ENCODE results near the gene MCC. TPM values are rescaled to one million over a fixed set of nuclear protein-coding genes. Genes with fewer than 3 reads are reported as not detected.

MCC gene
- total RNA-seq, 2 donors from 2014 or later, result 7.5 to 9.9 TPM

DNA sequence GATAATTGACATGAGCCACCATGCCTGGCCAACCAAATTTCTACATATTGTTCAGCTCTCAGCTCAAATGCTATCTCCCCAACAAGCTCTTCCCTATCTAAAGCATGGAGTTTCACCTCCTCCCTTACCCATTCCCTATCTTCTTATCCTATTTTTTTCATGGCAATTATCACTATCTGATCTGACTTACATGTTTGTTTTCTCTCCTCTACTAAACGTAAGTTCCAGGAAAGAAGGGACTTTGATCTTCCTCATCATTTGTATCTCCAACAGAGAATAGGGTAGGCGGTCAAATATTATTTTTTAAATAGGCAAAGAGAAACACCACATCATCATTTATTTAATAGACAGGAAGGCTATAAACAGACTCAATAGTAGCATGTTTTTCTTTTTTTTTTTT lies 381.4 kb downstream of the MCC start:
- 55 to 63% methylated on average over 2 of the region's 2 CpGs for WGBS, 2 donors
- Histone ChIP-seq H3K4me3 (no peak overlapping the region), H3K27me3 (no peaks in the 10 kb centered on the region), H3K4me1 (no peaks in the 10 kb centered on the region), H3K9me3 (no peaks in the 10 kb centered on the region), H3K27ac (no peak overlapping the region), H3K36me3 (replicated peaks in 1 of 2; ENCODE audit: insufficient read depth in 1 of 2, low read depth in 2 of 2) (no peaks in the 10 kb centered on the region)
- TF ChIP-seq, protein P1, sequence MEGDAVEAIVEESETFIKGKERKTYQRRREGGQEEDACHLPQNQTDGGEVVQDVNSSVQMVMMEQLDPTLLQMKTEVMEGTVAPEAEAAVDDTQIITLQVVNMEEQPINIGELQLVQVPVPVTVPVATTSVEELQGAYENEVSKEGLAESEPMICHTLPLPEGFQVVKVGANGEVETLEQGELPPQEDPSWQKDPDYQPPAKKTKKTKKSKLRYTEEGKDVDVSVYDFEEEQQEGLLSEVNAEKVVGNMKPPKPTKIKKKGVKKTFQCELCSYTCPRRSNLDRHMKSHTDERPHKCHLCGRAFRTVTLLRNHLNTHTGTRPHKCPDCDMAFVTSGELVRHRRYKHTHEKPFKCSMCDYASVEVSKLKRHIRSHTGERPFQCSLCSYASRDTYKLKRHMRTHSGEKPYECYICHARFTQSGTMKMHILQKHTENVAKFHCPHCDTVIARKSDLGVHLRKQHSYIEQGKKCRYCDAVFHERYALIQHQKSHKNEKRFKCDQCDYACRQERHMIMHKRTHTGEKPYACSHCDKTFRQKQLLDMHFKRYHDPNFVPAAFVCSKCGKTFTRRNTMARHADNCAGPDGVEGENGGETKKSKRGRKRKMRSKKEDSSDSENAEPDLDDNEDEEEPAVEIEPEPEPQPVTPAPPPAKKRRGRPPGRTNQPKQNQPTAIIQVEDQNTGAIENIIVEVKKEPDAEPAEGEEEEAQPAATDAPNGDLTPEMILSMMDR (IDR thresholded peaks at IDR 0.05), result no peak
- TF ChIP-seq POLR2A (IDR thresholded peaks at IDR 0.05), result no peak
- no peak for DNase-seq
- intact Hi-C loops (cut with DNase I), result no loop called here
- ATAC-seq, result no peak

DNA sequence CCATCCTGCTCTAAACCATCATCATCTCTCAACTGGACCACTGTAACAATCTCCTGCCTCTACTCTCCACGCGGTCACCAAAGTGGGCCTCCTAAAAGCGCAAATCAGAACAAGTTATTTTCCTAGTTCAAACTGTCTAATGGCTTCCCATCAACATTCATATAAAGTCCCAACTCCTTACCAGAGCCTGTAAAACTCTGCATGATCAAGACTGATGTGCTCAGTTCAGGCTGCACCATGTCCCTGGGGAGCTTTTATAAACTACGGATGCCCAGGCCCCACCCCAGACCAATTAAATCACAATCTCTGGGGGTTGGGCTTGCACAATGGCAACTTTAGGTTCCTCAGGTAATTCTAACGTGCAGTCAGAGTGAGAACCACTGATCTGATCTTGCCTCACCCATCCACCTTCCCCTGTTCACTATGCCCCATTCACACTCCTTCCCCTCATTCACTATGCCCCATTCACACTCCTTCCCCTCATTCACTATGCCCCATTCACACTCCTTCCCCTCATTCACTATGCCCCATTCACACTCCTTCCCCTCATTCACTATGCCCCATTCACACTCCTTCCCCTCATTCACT lies 382.5 kb downstream of the MCC start:
- H3K4me3 ChIP-seq, result no peak overlapping the region
- no peak for ATAC-seq
- WGBS, 2 donors, result 92 to 94% methylated on average over 5 of the region's 5 CpGs
- intact Hi-C loops (cut with DNase I), result no loop called here
- H3K9me3 ChIP-seq, result no peaks in the 10 kb centered on the region
- no peaks in the 10 kb centered on the region for H3K27me3 ChIP-seq
- DNase-seq, result no peak
- no peak for TF ChIP-seq POLR2A (IDR thresholded peaks at IDR 0.05)
- TF ChIP-seq, protein P1 (IDR thresholded peaks at IDR 0.05), result no peak
- no peak overlapping the region for H3K27ac ChIP-seq
- H3K36me3 ChIP-seq (replicated peaks in 1 of 2; ENCODE audit: insufficient read depth in 1 of 2, low read depth in 2 of 2), result no peaks in the 10 kb centered on the region
- no peaks in the 10 kb centered on the region for H3K4me1 ChIP-seq

DNA sequence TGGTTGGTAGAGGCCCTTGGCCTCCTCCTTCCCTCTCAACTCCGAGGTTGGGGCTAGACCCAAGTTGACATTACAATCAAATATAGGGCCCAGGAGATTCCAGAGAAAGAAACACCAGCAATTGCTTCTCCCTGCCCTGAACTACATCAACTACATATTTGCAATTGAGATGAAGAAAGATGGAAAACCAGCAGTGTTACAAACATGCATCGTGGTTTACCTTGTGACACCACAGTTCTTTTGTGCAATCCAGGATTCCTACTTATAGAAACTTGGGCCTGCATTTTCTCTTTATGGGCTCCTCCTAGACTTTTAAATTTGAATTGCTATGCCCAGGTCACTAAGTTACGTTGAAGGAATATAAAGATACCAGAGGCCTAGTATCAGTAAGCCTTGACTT lies 384.9 kb downstream of the MCC start:
- ATAC-seq, result no peak
- Histone ChIP-seq H3K4me1 (no peaks in the 10 kb centered on the region), H3K36me3 (replicated peaks in 1 of 2; ENCODE audit: insufficient read depth in 1 of 2, low read depth in 2 of 2) (no peaks in the 10 kb centered on the region), H3K4me3 (no peak overlapping the region), H3K9me3 (no peaks in the 10 kb centered on the region), H3K27me3 (no peaks in the 10 kb centered on the region), H3K27ac (no peak overlapping the region)
- WGBS, 2 donors, result 86 to 96% methylated on average over 3 of the region's 3 CpGs
- TF ChIP-seq POLR2A (IDR thresholded peaks at IDR 0.05), result no peak
- TF ChIP-seq, protein P1 (IDR thresholded peaks at IDR 0.05), result no peak
- intact Hi-C loops (cut with DNase I), result no loop called here
- DNase-seq, result no peak

DNA sequence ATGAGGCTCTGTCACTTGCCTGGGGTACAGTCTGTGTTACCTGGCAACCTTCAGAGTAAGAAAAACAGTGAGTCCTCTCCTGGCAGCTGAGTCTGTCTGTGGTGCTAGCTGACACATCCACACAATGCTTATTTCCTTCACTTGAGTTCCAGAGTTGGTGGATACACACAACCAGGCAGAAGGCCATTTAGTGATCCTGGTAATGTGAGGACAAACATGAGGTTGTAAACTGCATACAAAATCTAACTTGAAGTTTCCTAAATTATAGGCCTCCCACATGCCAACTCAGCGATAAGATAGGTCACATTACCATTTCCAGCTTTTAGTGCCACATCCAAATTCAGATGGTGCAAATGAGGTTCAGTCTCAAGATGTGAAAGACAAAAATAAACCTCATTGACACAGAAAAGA lies 386.1 kb downstream of the MCC start:
- Histone ChIP-seq H3K27ac (no peak overlapping the region), H3K4me3 (no peak overlapping the region), H3K4me1 (no peaks in the 10 kb centered on the region), H3K27me3 (no peaks in the 10 kb centered on the region), H3K36me3 (replicated peaks in 1 of 2; ENCODE audit: insufficient read depth in 1 of 2, low read depth in 2 of 2) (no peaks in the 10 kb centered on the region), H3K9me3 (no peaks in the 10 kb centered on the region)
- TF ChIP-seq, protein P1 (IDR thresholded peaks at IDR 0.05), result no peak
- no peak for TF ChIP-seq POLR2A (IDR thresholded peaks at IDR 0.05)
- 100% methylated on average over 1 of the region's 1 CpG for WGBS, 2 donors
- DNase-seq (no peak), ATAC-seq (no peak)
- intact Hi-C loops (cut with DNase I), result no loop called here

DNA sequence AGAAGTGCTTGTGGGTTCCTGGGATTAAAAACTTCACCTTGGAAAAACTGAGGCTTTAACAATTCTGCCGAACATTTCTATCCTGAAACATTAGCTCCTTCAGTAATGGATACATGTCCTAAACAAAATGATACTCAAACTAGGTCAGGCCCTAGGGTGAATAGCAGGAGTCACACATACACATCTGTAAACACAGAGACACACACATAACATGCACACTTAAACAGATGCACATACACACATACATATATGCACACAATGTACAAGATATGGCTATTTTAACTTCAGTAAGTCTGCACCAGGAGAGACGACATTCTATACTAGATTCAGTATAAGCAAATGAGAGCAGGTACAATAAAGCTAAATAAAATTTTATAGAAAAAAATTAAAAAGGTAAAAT lies 387.3 kb downstream of the MCC start:
- Histone ChIP-seq H3K4me3 (no peak overlapping the region), H3K36me3 (replicated peaks in 1 of 2; ENCODE audit: insufficient read depth in 1 of 2, low read depth in 2 of 2) (no peaks in the 10 kb centered on the region), H3K4me1 (no peaks in the 10 kb centered on the region), H3K27me3 (no peaks in the 10 kb centered on the region), H3K9me3 (no peaks in the 10 kb centered on the region), H3K27ac (no peak overlapping the region)
- TF ChIP-seq, protein P1 (IDR thresholded peaks at IDR 0.05), result no peak
- TF ChIP-seq POLR2A (IDR thresholded peaks at IDR 0.05), result no peak
- intact Hi-C loops (cut with DNase I), result no loop called here
- DNase-seq, result no peak
- no peak for ATAC-seq
- WGBS, 2 donors, result 83 to 86% methylated on average over 2 of the region's 2 CpGs
